Measurements from ENCODE around the gene GCLC. TPM values are rescaled to one million over a fixed set of nuclear protein-coding genes. Genes with fewer than 3 reads are reported as not detected.

Gene GCLC
- total RNA-seq, 1 experiment from 2014 or later: 88.9 TPM

DNA sequence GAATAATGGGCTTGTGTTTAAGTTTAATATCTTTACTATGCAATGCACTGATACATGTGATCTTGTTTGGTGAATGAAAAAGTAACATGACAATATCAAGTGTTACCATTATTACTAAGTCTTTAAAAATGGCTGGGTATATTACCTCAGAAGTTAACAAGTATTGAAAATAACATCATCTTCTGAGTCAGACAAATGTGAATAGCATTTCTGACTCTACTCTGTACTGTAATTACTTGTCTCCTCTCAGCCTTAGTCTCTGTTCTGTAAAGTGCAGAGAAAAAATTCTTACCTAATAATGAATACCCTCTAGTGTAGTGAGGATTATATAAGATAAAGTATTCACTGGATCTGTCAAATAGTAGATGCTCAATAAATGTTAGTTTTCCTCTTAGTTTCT lies 47.0 kb upstream of the GCLC start:
- no peaks in the 10 kb centered on the region for H3K36me3 ChIP-seq (ENCODE audit: control insufficient read depth, insufficient read depth, low read length)
- intact Hi-C loops (cut with micrococcal nuclease; ENCODE audit: unreplicated experiment): no loop called here
- Mint-ChIP-seq H3K27ac (ENCODE audit: unreplicated experiment) (no peak overlapping the region), H3K4me1 (ENCODE audit: low read depth, unreplicated experiment) (peaks cover 8% of the 10 kb centered on the region), H3K36me3 (ENCODE audit: insufficient read depth, unreplicated experiment) (no peaks in the 10 kb centered on the region), H3K4me3 (ENCODE audit: unreplicated experiment) (no peak overlapping the region), H3K9me3 (ENCODE audit: unreplicated experiment) (no peaks in the 10 kb centered on the region), H3K27me3 (ENCODE audit: insufficient read depth, unreplicated experiment) (no peaks in the 10 kb centered on the region)
- DNase-seq: no peak
- H3K4me1 ChIP-seq: peaks cover 11% of the 10 kb centered on the region
- ChIA-PET POLR2A (no interaction called here), CTCF (no interaction called here)
- H3K27me3 ChIP-seq (replicated peaks; ENCODE audit: control insufficient read depth, insufficient read depth, low read length): no peaks in the 10 kb centered on the region
- H3K9me3 ChIP-seq: no peaks in the 10 kb centered on the region
- BruUV-seq (replicated peaks): no TSS peak
- H3K4me3 ChIP-seq (ENCODE audit: low read depth, low read length): no peak overlapping the region
- TF ChIP-seq, protein P1, sequence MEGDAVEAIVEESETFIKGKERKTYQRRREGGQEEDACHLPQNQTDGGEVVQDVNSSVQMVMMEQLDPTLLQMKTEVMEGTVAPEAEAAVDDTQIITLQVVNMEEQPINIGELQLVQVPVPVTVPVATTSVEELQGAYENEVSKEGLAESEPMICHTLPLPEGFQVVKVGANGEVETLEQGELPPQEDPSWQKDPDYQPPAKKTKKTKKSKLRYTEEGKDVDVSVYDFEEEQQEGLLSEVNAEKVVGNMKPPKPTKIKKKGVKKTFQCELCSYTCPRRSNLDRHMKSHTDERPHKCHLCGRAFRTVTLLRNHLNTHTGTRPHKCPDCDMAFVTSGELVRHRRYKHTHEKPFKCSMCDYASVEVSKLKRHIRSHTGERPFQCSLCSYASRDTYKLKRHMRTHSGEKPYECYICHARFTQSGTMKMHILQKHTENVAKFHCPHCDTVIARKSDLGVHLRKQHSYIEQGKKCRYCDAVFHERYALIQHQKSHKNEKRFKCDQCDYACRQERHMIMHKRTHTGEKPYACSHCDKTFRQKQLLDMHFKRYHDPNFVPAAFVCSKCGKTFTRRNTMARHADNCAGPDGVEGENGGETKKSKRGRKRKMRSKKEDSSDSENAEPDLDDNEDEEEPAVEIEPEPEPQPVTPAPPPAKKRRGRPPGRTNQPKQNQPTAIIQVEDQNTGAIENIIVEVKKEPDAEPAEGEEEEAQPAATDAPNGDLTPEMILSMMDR (IDR thresholded peaks at IDR 0.05; ENCODE audit: insufficient read depth in 1 of 2, low read depth in 1 of 2, low read length in 1 of 2, severe bottlenecking in 1 of 2, unreplicated experiment in 1 of 2): no peak

DNA sequence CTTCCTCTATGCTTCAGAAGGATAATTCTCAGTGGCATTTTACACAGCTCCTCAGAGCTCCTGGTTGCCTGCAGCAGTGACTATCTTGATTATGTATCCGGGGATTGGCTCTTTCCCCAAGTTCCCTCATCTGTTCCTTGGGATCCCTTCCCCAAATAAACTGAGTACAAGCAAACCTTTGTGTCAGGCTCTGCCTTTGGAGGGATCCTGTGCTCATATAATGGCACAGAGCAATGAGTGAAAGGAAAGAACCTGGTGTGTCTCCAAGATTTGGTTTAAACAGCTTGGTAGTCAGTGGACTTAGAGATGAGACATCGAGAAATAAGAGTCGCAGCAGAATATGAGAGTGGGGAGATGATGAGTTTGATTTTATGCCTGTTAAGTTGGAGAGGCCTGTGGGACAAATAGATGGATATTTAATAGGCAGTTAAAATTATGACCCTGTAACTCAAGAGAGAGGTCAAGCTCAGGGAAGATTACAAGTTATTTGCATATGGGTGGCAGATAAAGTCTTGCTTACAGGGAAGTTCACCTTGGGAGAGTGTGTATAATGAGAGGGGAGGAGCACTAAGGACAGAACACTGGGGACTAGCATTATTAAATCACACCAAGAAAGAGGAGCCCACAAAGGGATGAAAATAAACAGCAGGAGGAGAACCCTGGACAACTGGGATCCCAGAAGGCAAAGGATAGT lies 44.1 kb upstream of the GCLC start:
- H3K4me3 Mint-ChIP-seq (ENCODE audit: unreplicated experiment): no peak overlapping the region
- Histone ChIP-seq H3K9me3 (no peaks in the 10 kb centered on the region), H3K4me1 (peaks cover 11% of the 10 kb centered on the region), H3K36me3 (ENCODE audit: control insufficient read depth, insufficient read depth, low read length) (no peaks in the 10 kb centered on the region), H3K27me3 (replicated peaks; ENCODE audit: control insufficient read depth, insufficient read depth, low read length) (no peaks in the 10 kb centered on the region), H3K4me3 (ENCODE audit: low read depth, low read length) (no peak overlapping the region)
- CTCF ChIA-PET: no interaction called here
- BruUV-seq (replicated peaks): no TSS peak
- no peaks in the 10 kb centered on the region for H3K27me3 Mint-ChIP-seq (ENCODE audit: insufficient read depth, unreplicated experiment)
- H3K27ac Mint-ChIP-seq (ENCODE audit: unreplicated experiment): no peak overlapping the region
- peaks cover 19% of the 10 kb centered on the region for H3K4me1 Mint-ChIP-seq (ENCODE audit: low read depth, unreplicated experiment)
- peaks cover 10% of the 10 kb centered on the region for H3K9me3 Mint-ChIP-seq (ENCODE audit: unreplicated experiment)
- POLR2A ChIA-PET: no interaction called here
- DNase-seq: no peak
- TF ChIP-seq, protein P1 (IDR thresholded peaks at IDR 0.05; ENCODE audit: insufficient read depth in 1 of 2, low read depth in 1 of 2, low read length in 1 of 2, severe bottlenecking in 1 of 2, unreplicated experiment in 1 of 2): no peak
- intact Hi-C loops (cut with micrococcal nuclease; ENCODE audit: unreplicated experiment): no loop called here
- no peaks in the 10 kb centered on the region for H3K36me3 Mint-ChIP-seq (ENCODE audit: insufficient read depth, unreplicated experiment)

GRCh38 chr6:53587291-53587690 lies 42.4 kb upstream of the GCLC start:
- H3K27me3 ChIP-seq (replicated peaks; ENCODE audit: control insufficient read depth, insufficient read depth, low read length): no peaks in the 10 kb centered on the region
- H3K27me3 Mint-ChIP-seq (ENCODE audit: insufficient read depth, unreplicated experiment): no peaks in the 10 kb centered on the region
- H3K36me3 ChIP-seq (ENCODE audit: control insufficient read depth, insufficient read depth, low read length): no peaks in the 10 kb centered on the region
- H3K4me1 ChIP-seq: no peaks in the 10 kb centered on the region
- no peaks in the 10 kb centered on the region for H3K9me3 ChIP-seq
- intact Hi-C loops (cut with micrococcal nuclease; ENCODE audit: unreplicated experiment): no loop called here
- H3K4me1 Mint-ChIP-seq (ENCODE audit: low read depth, unreplicated experiment): peaks cover 19% of the 10 kb centered on the region
- no peak overlapping the region for H3K4me3 Mint-ChIP-seq (ENCODE audit: unreplicated experiment)
- TF ChIP-seq, protein P1 (IDR thresholded peaks at IDR 0.05; ENCODE audit: insufficient read depth in 1 of 2, low read depth in 1 of 2, low read length in 1 of 2, severe bottlenecking in 1 of 2, unreplicated experiment in 1 of 2): no peak
- no peak overlapping the region for H3K4me3 ChIP-seq (ENCODE audit: low read depth, low read length)
- CTCF ChIA-PET: no interaction called here
- H3K9me3 Mint-ChIP-seq (ENCODE audit: unreplicated experiment): peaks cover 10% of the 10 kb centered on the region
- BruUV-seq (replicated peaks): no TSS peak
- no peak for DNase-seq
- no peak overlapping the region for H3K27ac Mint-ChIP-seq (ENCODE audit: unreplicated experiment)
- POLR2A ChIA-PET: no interaction called here
- H3K36me3 Mint-ChIP-seq (ENCODE audit: insufficient read depth, unreplicated experiment): no peaks in the 10 kb centered on the region
